GM23248 (cell line): ENCODE results near the gene ARMCX4.

Source experiments
- EZH2 ChIP-seq: fragments of 200-600 bp; sonication (generic); IDR thresholded peaks from 2 replicates; pipeline ENCODE4 v1.6.1; 2018; ENCODE audit warnings: antibody characterized with exemption, mild to moderate bottlenecking; ENCODE audit not compliant: insufficient read depth, poor library complexity, severe bottlenecking
- EZH2phosphoT487 ChIP-seq: fragments of 200-600 bp; sonication (generic); IDR thresholded peaks from 2 replicates; pipeline ENCODE4 v1.6.1; 2018; ENCODE audit warnings: antibody characterized with exemption, moderate library complexity, mild to moderate bottlenecking, low read depth; ENCODE audit not compliant: insufficient read depth

GRCh38 chrX:101485212-101485949 lies at the start of gene ARMCX4:
- TF ChIP-seq EZH2 (no peak), EZH2phosphoT487 (no peak)
